Measurements from ENCODE around the gene NEO1.

- no peak for TF ChIP-seq CTCF (optimal IDR thresholded peaks at IDR 0.05 in 1 of 3, IDR thresholded peaks at IDR 0.05 in 1 of 3, conservative IDR thresholded peaks at IDR 0.05 in 1 of 3; ENCODE audit: extremely low read depth in 1 of 3, insufficient read depth in 2 of 3, low read length in 3 of 3)
- no peak for TF ChIP-seq EZH2 (IDR thresholded peaks at IDR 0.05; ENCODE audit: low read length)
Measured at GRCh38 chr15:73352082-73352481, 299.8 kb downstream of the NEO1 start.

Measured in keratinocyte (primary cell).